HepG2 (cell line): ENCODE measurements around the gene ACOXL. TPM values are rescaled to one million over a fixed set of nuclear protein-coding genes. Genes with fewer than 3 reads are reported as not detected.

Source experiments
- ATAC-seq: fragments of 200-7000 bp; cut with Tn5 transposase; 3 replicates; pipeline ENCODE4 v1.9.1; 2020; ENCODE audit warnings: mild to moderate bottlenecking, moderate library complexity
- BruUV-seq: library from RNA; stranded (reverse); fragments of 400-500 nt; replicated peaks from 2 replicates; lab custom pipeline; 2021; lab: Mats Ljungman, UMichigan
- CTCF ChIA-PET: fragments of 300-600 bp; formaldehyde crosslinking; extraction: SDS; loops from one replicate; lab custom pipeline; 2021; ENCODE audit warnings: low total read pairs, inconsistent platforms, low intra/inter-chr PET ratio; lab: Yijun Ruan, JAX
- POLR2A ChIA-PET: fragments of 350-600 bp; sonication (Branson Sonifier 250); formaldehyde crosslinking; loops from one replicate; lab custom pipeline; 2020; ENCODE audit warnings: antibody characterized with exemption, inconsistent platforms; lab: Yijun Ruan, JAX
- DNase-seq: peaks from one replicate; pipeline ENCODE4 v3.0.0-alpha.2; 2015; ENCODE audit warnings: low spot score
- FAIRE-seq: peaks from 3 replicates; lab custom pipeline; 2011; peaks lifted over from hg19 to GRCh38; lab: Jason Lieb, UNC
- H2AFZ ChIP-seq: one replicate; pipeline ENCODE4 v1.6.1; 2011; ENCODE audit warnings: low read length, inconsistent platforms
- H3K27ac ChIP-seq: fragments of 300-600 bp; 3 replicates; pipeline ENCODE4 v1.8.0; 2011; ENCODE audit warnings: mixed run types, mild to moderate bottlenecking, mixed read lengths, low read length, inconsistent platforms; ENCODE audit not compliant: insufficient read depth; ENCODE audit errors: extremely low read length
- H3K27me3 ChIP-seq, 2 experiments: fragments of 200-600 bp in 1 of 2; 2 replicates in 1 of 2; 3 replicates in 1 of 2; pipeline versions ENCODE4 v1.6.0 to v1.8.0; 2011; ENCODE audit warnings: low read length in 2 of 2, mild to moderate bottlenecking in 2 of 2, moderate library complexity in 2 of 2, inconsistent platforms in 1 of 2; ENCODE audit not compliant: insufficient read depth in 2 of 2, control insufficient read depth in 1 of 2
- H3K36me3 ChIP-seq, 2 experiments: fragments of 200-600 bp in 1 of 2; replicated peaks in 1 of 2; 2 replicates in 1 of 2; 3 replicates in 1 of 2; pipeline versions ENCODE4 v1.5.1 to v1.8.0; 2011; ENCODE audit warnings: low read length in 2 of 2, inconsistent platforms in 1 of 2; ENCODE audit not compliant: insufficient read depth in 2 of 2, control insufficient read depth in 1 of 2
- H3K4me1 ChIP-seq: 2 replicates; pipeline ENCODE4 v1.5.1; 2012; ENCODE audit warnings: low read length, inconsistent platforms; ENCODE audit not compliant: insufficient read depth
- H3K4me2 ChIP-seq: 2 replicates; pipeline ENCODE4 v1.6.0; 2011; ENCODE audit warnings: low read depth, low read length, inconsistent platforms
- H3K4me3 ChIP-seq, 3 experiments: fragments of 200-600 bp in 1 of 3; sonication (generic), shearing (Covaris generic) in 1 of 3; replicated peaks in 1 of 3; 2 replicates each; pipeline ENCODE4 v1.5.1; 2011 to 2016; ENCODE audit warnings: low read length in 3 of 3, inconsistent platforms in 2 of 3, low read depth in 2 of 3, mild to moderate bottlenecking in 2 of 3, control low read depth in 1 of 3, mixed read lengths in 1 of 3; ENCODE audit not compliant: insufficient read depth in 1 of 3
- H3K79me2 ChIP-seq: one replicate; pipeline ENCODE4 v1.6.1; 2011; ENCODE audit warnings: low read length, inconsistent platforms; ENCODE audit not compliant: insufficient read depth
- H3K9ac ChIP-seq: 2 replicates; pipeline ENCODE4 v1.6.0; 2011; ENCODE audit warnings: mild to moderate bottlenecking, low read depth, low read length, inconsistent platforms; ENCODE audit not compliant: insufficient read depth
- H3K9me3 ChIP-seq: 2 replicates; pipeline ENCODE4 v1.5.1; 2012; ENCODE audit warnings: mild to moderate bottlenecking, low read length
- H4K20me1 ChIP-seq: 2 replicates; pipeline ENCODE4 v1.6.0; 2011; ENCODE audit warnings: inconsistent platforms, mild to moderate bottlenecking, low read length, moderate library complexity; ENCODE audit not compliant: insufficient read depth
- BCLAF1 ChIP-seq: fragments of 450-650 bp; IDR thresholded peaks from 2 replicates; pipeline ENCODE4 v1.6.1; 2017; ENCODE audit warnings: mild to moderate bottlenecking
- ZNF318 ChIP-seq: sonication (generic); formaldehyde crosslinking; IDR thresholded peaks from 2 replicates; pipeline ENCODE4 v1.4.0; 2020; ENCODE audit warnings: mild to moderate bottlenecking, missing genetic modification reagents
- ZNF780A ChIP-seq: sonication (generic); formaldehyde crosslinking; IDR thresholded peaks from 2 replicates; pipeline ENCODE4 v1.8.0; 2022; ENCODE audit warnings: mild to moderate bottlenecking, missing genetic modification reagents, moderate library complexity
- WGBS: methylation state at CpG from one replicate; pipeline ENCODE4 v1.1.6; 2017; ENCODE audit warnings: low lambda C conversion rate; 5-methylcytosine and 5-hydroxymethylcytosine counted together
- in situ Hi-C: cut with HindIII; loops from 2 replicates; pipeline ENCODE4 v1.10.0; 2017; ENCODE audit warnings: low pct_unique_long_range_greater_than_20kb; ENCODE audit not compliant: extremely low pct_ligation_motif_present
- intact Hi-C: fragments of 100-400 bp; cut with micrococcal nuclease; formaldehyde crosslinking; loops from one replicate; pipeline ENCODE4 v1.10.0; 2022; ENCODE audit not compliant: unreplicated experiment
- polyA plus RNA-seq, 8 experiments: library from polyadenylated mRNA; depleted of rRNA in 3 of 8; stranded (reverse) in 7 of 8; unstranded in 1 of 8; fragments of >200 nt; fragmentation: Illumina TruSeq in 4 of 8; extraction: Trizol in 4 of 8; gene quantifications; 2 replicates each; pipeline versions ENCODE4 v1.2.1 to v1.2.3, GENCODE V29; 2011 to 2016; ENCODE audit warnings: low read depth in 4 of 8, missing spikeins in 1 of 8, mixed read lengths in 1 of 8; ENCODE audit not compliant: insufficient read depth in 1 of 8
- total RNA-seq, 5 experiments: library from RNA; depleted of rRNA; stranded (reverse); fragments of >200 nt; fragmentation: Illumina TruSeq; extraction: Trizol; gene quantifications; 2 replicates each; pipeline ENCODE4 v1.2.3, GENCODE V29; 2016; ENCODE audit warnings: low read depth in 1 of 5
- TF ChIP-seq, protein P1 (sequence below): sonication (generic); formaldehyde crosslinking; IDR thresholded peaks from 2 replicates; pipeline ENCODE4 v1.4.0; 2020; ENCODE audit warnings: mild to moderate bottlenecking, missing genetic modification reagents, borderline replicate concordance

ACOXL gene
- total and polyA plus RNA-seq, 2 of the 13 experiments (the other 11 are each of a cell fraction or from before 2014, with no cell fraction given): not detected

DNA sequence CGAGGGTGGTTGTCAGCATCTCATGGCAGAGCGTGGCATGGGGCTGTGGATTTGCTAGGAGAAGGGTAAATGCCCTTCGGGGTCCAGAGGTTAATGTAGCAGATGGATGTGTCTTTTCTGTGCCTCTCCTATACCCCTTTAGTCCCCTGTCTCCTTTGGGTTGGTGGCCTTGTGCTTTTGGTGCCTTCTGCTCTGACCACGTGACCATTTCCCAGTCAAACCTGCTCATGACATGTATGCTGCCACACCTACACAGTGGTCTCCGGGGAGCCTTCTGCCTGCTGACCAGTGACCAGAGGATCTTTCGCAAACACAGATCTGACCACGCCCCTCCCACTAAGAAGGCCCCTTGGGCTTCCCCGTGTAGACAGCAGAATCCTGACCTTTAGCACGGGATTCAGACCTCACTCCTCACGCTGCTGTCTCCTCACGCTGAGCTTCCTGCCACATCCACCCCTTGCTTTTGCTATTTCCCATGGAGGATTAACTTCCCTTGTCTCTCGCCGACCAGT lies 116.2 kb downstream of the ACOXL start (continued):
- no peak for TF ChIP-seq ZNF318

DNA sequence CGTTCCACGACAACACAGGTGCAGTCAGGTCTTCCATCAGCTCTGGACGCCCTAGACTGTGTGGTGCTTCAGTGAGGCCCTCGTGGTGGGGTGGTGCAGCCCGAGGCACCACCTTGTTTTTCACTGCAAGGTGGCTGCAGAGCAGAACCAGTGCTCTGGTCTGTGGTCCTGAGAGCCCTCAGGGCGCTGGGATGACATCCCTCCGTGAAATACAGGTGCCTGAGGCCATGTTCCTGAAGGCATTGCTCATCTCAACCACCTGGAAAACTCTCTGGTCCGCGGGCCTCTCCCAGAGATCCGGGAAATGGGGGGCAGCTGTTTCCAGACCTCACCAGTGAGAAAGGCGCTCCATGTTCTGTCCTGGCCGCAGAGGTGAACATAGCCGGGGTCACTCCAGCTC lies 119.2 kb downstream of the ACOXL start:
- intact Hi-C loops (loop anchor here (5.0 kb wide), 1 partner anchor 36 kb away; no protein-coding TSS in a partner anchor), in situ Hi-C loops (no loop called here)
- H3K27me3 ChIP-seq: peaks cover 1 to 41% of the 10 kb centered on the region in 2 experiments; a peak in 4 of 5 replicates
- BruUV-seq: no TSS peak
- DNase-seq (no peak), FAIRE-seq (no peak), ATAC-seq (no peak)
- H3K27ac ChIP-seq: no peak overlapping the region
- H3K9me3 ChIP-seq: no peaks in the 10 kb centered on the region
- H4K20me1 ChIP-seq: no peaks in the 10 kb centered on the region
- H3K4me2 ChIP-seq: no peak overlapping the region
- ChIA-PET CTCF (interaction anchor here (1.9 kb wide), 1 partner anchor 40 kb away, joined by 6 read pairs; no protein-coding TSS in a partner anchor), POLR2A (no interaction called here)
- peaks cover 6% of the 10 kb centered on the region; the same call in 1 of the 2 replicates for H3K4me1 ChIP-seq
- H3K4me3 ChIP-seq: no peak overlapping the region
- 21% methylated on average over 10 of the region's 13 CpGs for WGBS
- no peak overlapping the region for H3K9ac ChIP-seq
- H3K79me2 ChIP-seq: no peaks in the 10 kb centered on the region
- no peaks in the 10 kb centered on the region for H3K36me3 ChIP-seq
- H2AFZ ChIP-seq: no peak overlapping the region
- TF ChIP-seq, protein P1, sequence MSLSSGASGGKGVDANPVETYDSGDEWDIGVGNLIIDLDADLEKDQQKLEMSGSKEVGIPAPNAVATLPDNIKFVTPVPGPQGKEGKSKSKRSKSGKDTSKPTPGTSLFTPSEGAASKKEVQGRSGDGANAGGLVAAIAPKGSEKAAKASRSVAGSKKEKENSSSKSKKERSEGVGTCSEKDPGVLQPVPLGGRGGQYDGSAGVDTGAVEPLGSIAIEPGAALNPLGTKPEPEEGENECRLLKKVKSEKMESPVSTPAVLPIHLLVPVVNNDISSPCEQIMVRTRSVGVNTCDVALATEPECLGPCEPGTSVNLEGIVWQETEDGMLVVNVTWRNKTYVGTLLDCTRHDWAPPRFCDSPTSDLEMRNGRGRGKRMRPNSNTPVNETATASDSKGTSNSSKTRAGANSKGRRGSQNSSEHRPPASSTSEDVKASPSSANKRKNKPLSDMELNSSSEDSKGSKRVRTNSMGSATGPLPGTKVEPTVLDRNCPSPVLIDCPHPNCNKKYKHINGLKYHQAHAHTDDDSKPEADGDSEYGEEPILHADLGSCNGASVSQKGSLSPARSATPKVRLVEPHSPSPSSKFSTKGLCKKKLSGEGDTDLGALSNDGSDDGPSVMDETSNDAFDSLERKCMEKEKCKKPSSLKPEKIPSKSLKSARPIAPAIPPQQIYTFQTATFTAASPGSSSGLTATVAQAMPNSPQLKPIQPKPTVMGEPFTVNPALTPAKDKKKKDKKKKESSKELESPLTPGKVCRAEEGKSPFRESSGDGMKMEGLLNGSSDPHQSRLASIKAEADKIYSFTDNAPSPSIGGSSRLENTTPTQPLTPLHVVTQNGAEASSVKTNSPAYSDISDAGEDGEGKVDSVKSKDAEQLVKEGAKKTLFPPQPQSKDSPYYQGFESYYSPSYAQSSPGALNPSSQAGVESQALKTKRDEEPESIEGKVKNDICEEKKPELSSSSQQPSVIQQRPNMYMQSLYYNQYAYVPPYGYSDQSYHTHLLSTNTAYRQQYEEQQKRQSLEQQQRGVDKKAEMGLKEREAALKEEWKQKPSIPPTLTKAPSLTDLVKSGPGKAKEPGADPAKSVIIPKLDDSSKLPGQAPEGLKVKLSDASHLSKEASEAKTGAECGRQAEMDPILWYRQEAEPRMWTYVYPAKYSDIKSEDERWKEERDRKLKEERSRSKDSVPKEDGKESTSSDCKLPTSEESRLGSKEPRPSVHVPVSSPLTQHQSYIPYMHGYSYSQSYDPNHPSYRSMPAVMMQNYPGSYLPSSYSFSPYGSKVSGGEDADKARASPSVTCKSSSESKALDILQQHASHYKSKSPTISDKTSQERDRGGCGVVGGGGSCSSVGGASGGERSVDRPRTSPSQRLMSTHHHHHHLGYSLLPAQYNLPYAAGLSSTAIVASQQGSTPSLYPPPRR (CRISPR knock-in tag): no peak
- TF ChIP-seq BCLAF1: no peak
- no peak for TF ChIP-seq ZNF780A (CRISPR knock-in tag)
